Motor neuron (in vitro differentiated cells): Measurements from ENCODE around the gene TMEM270. TPM values are rescaled to one million over a fixed set of nuclear protein-coding genes. Genes with fewer than 3 reads are reported as not detected.

Experiments
- ATAC-seq, 8 experiments: fragments of 200-7000 bp; cut with Tn5 transposase; replicated peaks in 6 of 8; 2 replicates each; pipeline ENCODE4 v1.8.0; 2021; ENCODE audit warnings: mild to moderate bottlenecking in 8 of 8, moderate library complexity in 8 of 8
- H3K27ac ChIP-seq, 2 donors: fragments of 250-450 bp; sonication (Bioruptor Pico); 2 replicates each; pipeline ENCODE4 v1.9.0; 2021; ENCODE audit warnings: antibody characterized with exemption in 2 of 2, mild to moderate bottlenecking in 2 of 2, moderate library complexity in 1 of 2
- H3K4me1 ChIP-seq, 2 donors: fragments of 250-450 bp; sonication (Bioruptor Pico); replicated peaks in 1 of 2; 2 replicates each; pipeline ENCODE4 v1.6.1; 2021; ENCODE audit warnings: antibody characterized with exemption in 2 of 2, mild to moderate bottlenecking in 2 of 2, moderate library complexity in 1 of 2
- H3K4me3 ChIP-seq, 5 donors: fragments of 250-450 bp; sonication (Bioruptor Pico); 2 replicates each; pipeline ENCODE4 v1.9.0; 2021; ENCODE audit warnings: antibody characterized with exemption in 5 of 5, mild to moderate bottlenecking in 5 of 5, moderate library complexity in 4 of 5
- WGBS, 10 experiments: fragments of 450-650 bp; shearing (Covaris generic); methylation state at CpG; one replicate each; pipeline ENCODE4 v1.0.0; 2022; 5-methylcytosine and 5-hydroxymethylcytosine counted together
- in situ Hi-C, 9 experiments: fragments of 400-800 bp; cut with MboI; loops; one replicate each; pipeline ENCODE4 v1.15.0; 2021; ENCODE audit warnings: low sequenced_read_pairs in 9 of 9, low pct_unique_long_range_greater_than_20kb in 2 of 9; ENCODE audit not compliant: unreplicated experiment in 9 of 9
- total RNA-seq, 8 experiments: library from RNA; unstranded; fragments of 300-600 nt; gene quantifications; 2 replicates each; pipeline versions ENCODE4 v1.2.3 to v1.2.4, GENCODE V29; 2022

The TMEM270 gene
- total RNA-seq, 8 experiments from 2014 or later = not detected

DNA sequence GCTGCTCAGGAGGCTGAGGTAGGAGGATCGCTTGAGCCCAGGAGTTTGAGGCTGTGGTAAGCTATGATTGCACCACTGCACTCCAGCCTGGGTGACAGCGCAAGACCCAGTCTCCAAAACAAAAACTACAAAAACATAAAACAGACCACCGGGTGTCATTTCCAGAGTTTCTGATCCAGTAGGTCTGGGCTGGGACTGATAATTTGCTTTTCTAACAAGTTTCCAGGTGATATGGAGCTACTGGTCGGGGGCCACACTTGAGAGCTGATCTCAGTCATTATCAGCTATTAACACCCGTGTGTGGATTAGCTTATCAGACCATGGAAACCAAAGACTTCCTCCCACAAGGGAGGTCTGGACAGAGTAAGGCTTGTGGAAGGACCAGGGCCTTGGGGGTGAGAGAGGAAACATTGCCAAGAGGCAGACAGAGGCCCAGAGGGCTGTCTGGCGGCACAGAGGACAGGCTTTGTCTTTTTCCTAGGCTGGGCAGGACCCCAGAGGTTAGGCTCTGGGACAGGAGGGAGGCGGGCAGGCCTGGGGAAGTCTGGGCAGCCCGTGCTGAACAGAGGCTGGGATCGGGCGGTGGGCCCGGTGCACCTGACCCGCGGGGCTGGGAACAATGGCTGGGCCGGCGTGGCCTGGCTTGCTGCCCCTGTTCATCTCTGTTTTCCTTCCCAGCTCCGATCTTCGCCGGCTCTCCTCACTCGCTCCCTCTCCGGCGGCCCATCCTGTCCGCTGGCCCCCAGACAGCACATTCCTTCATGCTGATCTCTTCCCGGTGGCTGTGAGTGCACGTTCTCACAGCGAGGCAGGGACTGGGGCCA lies 25.2 kb downstream of the TMEM270 start:
- Histone ChIP-seq H3K4me1 (peaks cover 7 to 12% of the 10 kb centered on the region in 2 donors), H3K4me3 (no peak overlapping the region), H3K27ac (peak overlapping the region in 1 of 2 donors; percentile 22)
- in situ Hi-C loops = no loop called here
- ATAC-seq = peak in 6 of 8 experiments; percentile 23 to 83 (median 40)
- WGBS, 10 experiments = 32 to 100% (median 80%) methylated on average over 1 to 16 of the region's 25 CpGs; no CpG with 5 or more reads in 1 of the 10 experiments

DNA sequence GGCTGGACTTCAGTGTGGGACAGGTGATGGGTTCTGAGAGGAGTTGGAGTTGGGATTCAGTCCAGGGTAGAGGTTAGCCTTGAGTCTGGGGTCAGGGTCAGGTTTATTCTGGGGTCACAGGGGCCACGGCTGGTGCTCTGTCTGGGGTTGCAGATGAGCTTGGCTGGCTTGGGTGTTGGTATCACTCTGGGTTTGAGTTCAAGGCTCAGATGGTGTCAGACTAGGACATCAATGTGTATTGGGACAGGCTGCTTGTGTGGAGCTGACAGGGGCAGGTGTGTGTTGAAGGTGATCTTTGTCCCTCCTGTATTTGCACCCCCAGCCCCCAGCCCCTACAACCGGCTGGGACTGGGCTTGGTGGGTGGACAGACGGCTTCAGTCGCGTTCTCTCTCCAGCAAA lies 26.8 kb downstream of the TMEM270 start:
- H3K27ac ChIP-seq = no peak overlapping the region
- peaks cover 7 to 12% of the 10 kb centered on the region in 2 donors for H3K4me1 ChIP-seq
- no peak overlapping the region for H3K4me3 ChIP-seq
- 78 to 100% methylated on average over 1 to 2 of the region's 5 CpGs; no CpG with 5 or more reads in 8 of the 10 experiments for WGBS, 10 experiments
- ATAC-seq = no peak
- in situ Hi-C loops = no loop called here

DNA sequence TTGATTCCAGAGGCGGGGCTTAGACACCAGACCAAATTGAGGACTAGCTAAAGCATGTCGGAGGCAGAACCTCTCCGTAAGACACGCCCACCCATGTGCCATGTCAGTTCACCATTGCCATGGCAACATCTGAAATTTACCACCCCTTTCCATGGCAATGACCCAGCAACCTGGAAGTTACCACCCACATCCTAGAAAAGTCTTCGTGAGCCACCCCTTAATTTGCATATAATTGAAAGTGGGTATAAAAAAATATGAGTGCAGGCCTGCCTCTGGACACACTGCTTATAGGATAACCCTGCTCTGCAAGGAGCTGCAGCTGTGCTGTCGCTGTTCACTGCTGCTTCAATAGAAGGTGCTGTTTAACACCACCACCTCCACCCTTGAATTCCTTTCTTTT lies 28.0 kb downstream of the TMEM270 start:
- Histone ChIP-seq H3K27ac (no peak overlapping the region), H3K4me1 (peaks cover 7 to 12% of the 10 kb centered on the region in 2 donors), H3K4me3 (no peak overlapping the region)
- in situ Hi-C loops = no loop called here
- WGBS, 10 experiments = 0 to 100% (median 68%) methylated on average over 1 to 4 of the region's 6 CpGs; no CpG with 5 or more reads in 2 of the 10 experiments
- ATAC-seq = peak; percentile 15 to 88 (median 74)

DNA sequence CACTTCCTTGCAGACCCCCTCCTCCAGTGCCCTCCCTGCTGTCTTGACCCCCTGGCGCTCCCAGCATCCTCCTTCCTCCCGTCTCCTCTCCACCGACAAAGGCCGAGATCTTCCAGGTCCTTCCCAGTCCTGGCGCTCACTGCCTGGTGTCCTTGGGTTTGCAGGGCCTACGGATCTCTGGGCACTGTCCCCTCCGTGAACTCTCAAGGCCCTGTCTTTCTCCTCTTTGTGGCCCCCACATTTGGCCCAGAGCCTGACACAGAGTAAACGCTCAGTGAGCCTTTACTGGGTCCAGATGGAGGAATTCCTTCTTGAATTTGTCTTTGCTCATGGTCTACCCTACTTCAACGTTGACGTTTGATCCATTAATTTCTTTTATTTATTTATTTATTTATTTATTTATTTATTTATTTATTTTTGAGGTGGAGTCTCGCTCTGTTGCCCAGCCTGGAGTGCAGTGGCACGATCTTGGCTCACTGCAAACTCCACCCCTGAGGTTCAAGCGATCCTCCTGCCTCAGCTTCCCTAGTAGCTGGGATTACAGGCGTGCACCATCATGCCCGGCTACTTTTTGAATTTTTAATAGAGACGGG lies 29.7 kb downstream of the TMEM270 start:
- H3K4me1 ChIP-seq = peaks cover 16 to 24% of the 10 kb centered on the region in 2 donors
- in situ Hi-C loops = no loop called here
- ATAC-seq = no peak
- WGBS, 10 experiments = 80 to 100% (median 95%) methylated on average over 1 to 11 of the region's 16 CpGs
- no peak overlapping the region for H3K27ac ChIP-seq
- no peak overlapping the region for H3K4me3 ChIP-seq

DNA sequence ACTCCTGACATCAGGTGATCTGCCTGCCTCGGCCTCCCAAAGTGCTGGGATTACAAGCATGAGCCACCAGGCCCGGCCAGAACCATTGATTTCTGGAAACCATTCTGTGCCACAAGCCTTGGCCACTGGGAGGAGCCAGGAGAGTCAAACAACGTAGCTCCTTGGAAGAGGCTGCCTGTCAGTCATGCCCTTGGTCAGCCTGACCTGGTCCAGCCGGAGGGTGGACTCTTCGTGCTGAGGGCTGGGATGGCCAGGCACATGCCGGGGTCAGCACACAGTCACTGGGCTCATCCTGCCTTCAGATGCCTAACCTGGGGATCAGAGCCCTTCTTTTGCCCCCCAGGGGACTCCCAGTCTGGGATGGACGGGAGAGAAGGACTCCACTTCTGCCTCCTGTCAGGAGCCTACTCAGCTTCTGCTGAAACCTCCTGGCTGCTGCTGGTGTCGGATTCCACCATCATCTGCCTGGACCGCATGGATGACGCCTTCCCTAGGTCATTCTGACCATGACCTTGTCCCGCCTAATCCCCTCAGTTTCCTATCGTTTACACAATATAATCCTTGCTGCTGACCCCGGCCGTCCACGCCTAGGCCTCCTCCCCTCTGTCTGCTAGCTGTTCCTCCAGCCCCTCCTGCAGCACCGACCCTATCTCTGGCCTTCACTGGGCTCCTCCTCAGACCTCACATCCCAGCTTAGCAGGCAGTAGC lies 30.4 kb downstream of the TMEM270 start:
- Histone ChIP-seq H3K4me3 (no peak overlapping the region), H3K27ac (no peak overlapping the region), H3K4me1 (peaks cover 16 to 23% of the 10 kb centered on the region in 2 donors)
- in situ Hi-C loops = no loop called here
- peak in 1 of 8 experiments; percentile 16 for ATAC-seq
- WGBS, 10 experiments = 76 to 100% (median 78%) methylated on average over 2 to 5 of the region's 16 CpGs; no CpG with 5 or more reads in 5 of the 10 experiments

DNA sequence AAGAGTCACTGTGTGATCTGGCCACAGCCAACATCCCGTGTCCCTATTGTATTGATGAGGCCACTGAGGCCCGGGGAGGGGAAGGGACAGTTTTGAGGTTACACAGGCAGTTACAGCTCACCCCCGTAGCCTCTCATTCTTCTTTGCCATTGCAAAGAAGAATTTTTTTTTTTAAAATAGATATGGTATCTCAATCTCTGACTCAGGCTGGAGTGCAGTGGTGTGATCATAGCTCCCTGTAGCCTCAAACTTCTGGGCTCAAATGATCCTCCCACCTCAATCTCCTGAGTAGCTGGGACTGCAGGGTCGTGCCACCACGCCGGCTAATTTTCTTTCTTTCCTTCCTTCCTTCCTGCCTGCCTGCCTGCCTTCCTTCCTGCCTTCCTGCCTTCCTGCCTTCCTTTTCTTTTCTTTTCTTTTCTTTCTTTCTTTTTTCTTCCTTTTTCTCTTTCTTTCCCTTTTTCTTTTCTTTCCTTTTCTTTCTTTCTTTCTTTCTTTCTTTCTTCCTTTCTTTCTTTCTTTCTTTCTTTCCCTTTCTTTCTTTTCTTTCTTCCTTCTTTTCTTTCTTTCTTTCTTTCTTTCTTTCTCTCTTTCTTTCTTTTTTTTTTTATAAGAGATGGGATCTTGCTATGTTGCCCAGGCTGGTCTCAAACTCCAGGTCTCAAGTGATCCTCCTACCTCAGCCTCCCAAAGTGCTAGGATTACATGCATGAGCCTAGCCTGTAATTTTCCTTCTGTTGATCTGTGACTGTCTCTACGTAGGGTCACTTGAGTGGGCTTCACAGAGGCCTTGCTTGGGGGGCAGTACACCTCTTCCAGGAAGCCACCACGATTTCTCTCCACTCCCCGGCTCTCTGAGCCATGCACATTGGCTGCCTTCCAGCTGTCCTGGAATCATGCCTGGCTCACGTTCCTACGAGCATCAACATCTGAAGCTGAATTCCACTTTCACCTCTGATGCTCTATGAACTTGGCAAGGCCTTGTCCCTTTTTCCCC lies 31.3 kb downstream of the TMEM270 start:
- Histone ChIP-seq H3K27ac (no peak overlapping the region), H3K4me3 (no peak overlapping the region), H3K4me1 (peaks cover 15 to 16% of the 10 kb centered on the region in 2 donors)
- in situ Hi-C loops = no loop called here
- WGBS, 10 experiments = 26 to 90% (median 72%) methylated on average over 4 to 7 of the region's 11 CpGs; no CpG with 5 or more reads in 1 of the 10 experiments
- no peak for ATAC-seq

DNA sequence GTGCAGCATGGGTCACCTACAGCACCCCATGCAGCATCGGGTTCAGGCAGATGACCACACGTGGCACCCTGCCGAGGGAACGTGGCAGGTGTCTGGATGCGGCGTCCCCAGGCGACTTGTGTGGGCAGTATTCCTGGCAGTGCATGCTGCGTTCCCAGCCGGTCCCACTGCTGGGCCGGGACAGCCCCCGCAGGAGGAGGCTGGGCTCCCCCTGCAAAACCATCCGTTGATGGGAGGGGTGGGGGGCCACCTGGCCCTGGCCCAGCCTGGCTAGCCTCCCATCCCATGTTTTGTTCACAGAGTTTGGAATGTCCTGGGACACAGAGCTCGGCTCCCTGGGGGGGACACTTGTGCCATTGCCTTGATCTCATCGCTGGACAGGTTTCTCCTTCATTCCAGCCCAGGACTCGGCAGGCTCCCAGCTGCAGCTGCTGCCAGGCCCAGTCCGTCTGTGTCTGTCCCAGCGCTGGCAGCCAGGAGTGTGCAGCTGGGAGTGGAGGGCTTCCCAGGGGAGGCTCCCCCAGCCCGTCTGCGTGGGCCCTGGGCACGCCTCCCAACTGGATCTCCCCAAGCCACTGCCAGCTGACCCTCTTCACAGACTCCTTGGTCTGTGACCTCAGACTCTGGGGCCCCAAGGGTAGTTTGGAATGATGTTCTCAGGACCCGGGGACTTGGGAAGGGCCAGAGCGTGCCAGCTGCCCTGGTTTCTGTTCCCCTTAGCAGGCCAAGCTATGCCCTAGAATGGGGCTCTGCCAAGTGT lies 32.6 kb downstream of the TMEM270 start:
- Histone ChIP-seq H3K4me1 (peaks cover 15 to 16% of the 10 kb centered on the region in 2 donors), H3K27ac (no peak overlapping the region), H3K4me3 (no peak overlapping the region)
- 25 to 80% (median 75%) methylated on average over 1 to 5 of the region's 22 CpGs; no CpG with 5 or more reads in 7 of the 10 experiments for WGBS, 10 experiments
- no peak for ATAC-seq
- in situ Hi-C loops = no loop called here

DNA sequence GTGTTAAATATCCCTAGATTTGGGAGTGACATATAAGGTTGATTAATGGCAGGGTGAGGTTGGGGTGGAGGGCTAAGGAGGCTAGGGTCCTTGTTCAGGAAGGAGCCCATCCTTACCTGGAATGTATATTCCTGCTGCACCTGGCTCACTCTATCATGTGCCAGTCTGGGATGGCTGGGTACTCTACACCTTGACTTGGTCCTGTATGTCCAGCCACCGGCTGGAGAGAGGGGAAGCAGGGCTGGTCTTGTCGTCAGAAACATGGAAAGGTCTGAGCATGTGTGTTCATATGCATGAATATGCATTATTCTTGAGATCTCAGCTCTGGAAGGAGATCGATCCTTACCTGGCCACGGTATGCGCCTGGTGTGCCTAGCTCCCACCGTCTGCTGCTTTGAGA lies 33.2 kb downstream of the TMEM270 start:
- H3K4me3 ChIP-seq = no peak overlapping the region
- in situ Hi-C loops = no loop called here
- H3K27ac ChIP-seq = no peak overlapping the region
- WGBS, 10 experiments = 12 to 96% (median 62%) methylated on average over 1 to 4 of the region's 6 CpGs; no CpG with 5 or more reads in 4 of the 10 experiments
- peak in 1 of 8 experiments; percentile 3 for ATAC-seq
- peaks cover 11 to 13% of the 10 kb centered on the region in 2 donors for H3K4me1 ChIP-seq

DNA sequence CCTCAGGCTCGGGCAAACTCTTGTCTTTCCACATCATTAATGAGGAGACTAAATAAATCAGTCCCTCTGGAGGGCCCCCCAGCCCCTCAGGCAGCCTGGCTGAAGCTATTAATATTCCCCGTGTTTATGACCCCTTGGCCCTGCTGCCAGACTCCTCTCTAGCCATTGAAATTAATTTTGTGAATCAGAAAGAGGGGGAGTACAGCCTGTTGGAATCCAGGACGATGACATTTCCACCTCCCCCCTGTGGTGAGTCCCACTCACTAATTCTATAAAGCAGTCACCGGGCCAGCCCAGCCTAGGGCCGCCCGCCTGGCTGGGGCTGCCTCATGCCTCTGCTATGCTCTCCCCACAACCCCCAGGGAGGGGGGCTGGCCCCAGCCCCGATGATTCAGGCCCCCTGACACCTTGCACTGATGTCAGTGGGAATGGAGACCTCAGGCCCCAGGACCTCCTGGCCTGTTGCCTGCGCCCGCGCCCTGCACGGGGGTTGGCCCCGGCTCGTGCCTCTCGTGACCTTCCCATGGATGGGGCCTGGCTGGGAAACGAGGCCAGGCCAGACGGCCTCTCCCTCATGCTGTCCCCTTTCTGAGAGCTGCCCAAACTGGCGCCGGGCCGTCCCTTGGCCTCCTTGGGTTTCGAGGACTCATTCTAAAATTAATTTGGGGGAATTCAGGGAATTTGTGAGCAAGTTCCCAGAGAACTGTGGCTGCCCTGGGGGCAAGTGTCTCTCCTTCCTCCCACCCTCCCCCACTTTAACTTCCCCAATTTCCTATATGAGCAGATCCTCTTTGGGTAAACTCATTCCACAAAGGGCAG lies 34.0 kb downstream of the TMEM270 start:
- no peak overlapping the region for H3K27ac ChIP-seq
- H3K4me3 ChIP-seq = no peak overlapping the region
- in situ Hi-C loops = no loop called here
- 0 to 100% (median 15%) methylated on average over 1 to 10 of the region's 20 CpGs; no CpG with 5 or more reads in 4 of the 10 experiments for WGBS, 10 experiments
- peaks cover 9 to 11% of the 10 kb centered on the region in 2 donors for H3K4me1 ChIP-seq
- ATAC-seq = peak in 7 of 8 experiments; percentile 41 to 91 (median 80)

DNA sequence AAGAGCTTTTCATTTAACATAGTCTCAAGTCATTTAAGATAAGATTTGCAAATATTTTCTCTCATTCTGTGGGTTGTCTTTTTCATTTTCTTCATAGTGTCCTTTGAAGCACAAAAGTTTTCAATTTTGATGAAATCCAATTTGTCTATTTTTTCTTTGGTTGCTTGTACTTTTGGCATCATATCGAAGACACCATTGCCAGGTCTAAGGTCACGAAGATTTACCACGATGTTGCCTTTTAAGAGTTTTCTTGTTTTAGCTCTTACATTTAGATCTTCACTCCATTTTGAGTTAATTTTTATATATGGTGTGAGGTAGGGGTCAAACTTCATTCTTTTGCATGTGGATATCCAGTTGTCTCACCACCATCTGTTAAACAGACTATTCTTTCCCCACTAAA lies 34.7 kb downstream of the TMEM270 start:
- H3K4me1 ChIP-seq = peaks cover 9 to 11% of the 10 kb centered on the region in 2 donors
- WGBS, 10 experiments = 32 to 100% (median 85%) methylated on average over 2 to 3 of the region's 3 CpGs; no CpG with 5 or more reads in 1 of the 10 experiments
- H3K4me3 ChIP-seq = no peak overlapping the region
- ATAC-seq = no peak
- H3K27ac ChIP-seq = no peak overlapping the region
- in situ Hi-C loops = no loop called here

DNA sequence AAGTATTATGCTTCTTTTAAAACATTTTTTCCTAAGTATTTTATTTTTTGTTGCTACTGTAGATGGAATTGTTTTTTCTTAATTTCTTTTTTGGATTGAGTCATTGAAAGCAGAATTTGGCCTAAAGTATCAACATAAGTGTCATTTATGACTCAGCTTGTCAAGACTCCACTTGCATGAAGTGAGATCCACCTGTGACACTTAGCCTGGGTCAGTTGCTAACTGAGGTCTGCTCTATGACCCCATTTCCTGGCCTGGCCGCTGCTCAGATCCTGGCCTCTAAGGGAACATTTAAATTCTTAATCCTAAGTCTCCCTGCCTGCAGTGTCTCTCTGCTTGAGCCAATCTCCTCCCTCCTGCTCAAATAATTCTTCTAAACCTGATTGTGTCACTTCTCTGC lies 35.5 kb downstream of the TMEM270 start:
- ATAC-seq = no peak
- no peak overlapping the region for H3K27ac ChIP-seq
- in situ Hi-C loops = no loop called here
- no peak overlapping the region for H3K4me3 ChIP-seq
- H3K4me1 ChIP-seq = peaks cover 9 to 11% of the 10 kb centered on the region in 2 donors
- 13 to 100% (median 60%) methylated on average over 1 of the region's 1 CpG; no CpG with 5 or more reads in 5 of the 10 experiments for WGBS, 10 experiments
